Neural cell (in vitro differentiated cells): ENCODE results near the gene SETBP1. TPM values are rescaled to one million over a fixed set of nuclear protein-coding genes. Genes with fewer than 3 reads are reported as not detected.

Experiments
- H2AFZ ChIP-seq: fragments of 200-600, 300-800 bp; sonication (generic), shearing (Covaris generic); 2 replicates; pipeline ENCODE4 v1.6.0; 2014; ENCODE audit warnings: low read depth, mild to moderate bottlenecking, antibody characterized with exemption, low read length, moderate library complexity
- H3F3A ChIP-seq: fragments of 200-600 bp; shearing (Covaris generic); 2 replicates; pipeline ENCODE4 v1.6.1; 2016; ENCODE audit warnings: mild to moderate bottlenecking, moderate library complexity, mixed read lengths, antibody characterized with exemption, low read length; ENCODE audit not compliant: insufficient read depth, poor library complexity, severe bottlenecking
- H3K27ac ChIP-seq: fragments of 200-600, 300-800 bp; sonication (generic), shearing (Covaris generic); 2 replicates; pipeline ENCODE4 v1.5.1; 2014; ENCODE audit warnings: mild to moderate bottlenecking, low read length, moderate library complexity
- H3K27me3 ChIP-seq: fragments of 300-800, 200-600 bp; sonication (generic), shearing (Covaris generic); 2 replicates; pipeline ENCODE4 v1.6.0; 2014; ENCODE audit warnings: mild to moderate bottlenecking, low read depth, low read length, moderate library complexity; ENCODE audit not compliant: insufficient read depth
- H3K36me3 ChIP-seq: fragments of 300-800, 200-600 bp; sonication (generic), shearing (Covaris generic); 2 replicates; pipeline ENCODE4 v1.5.1; 2014; ENCODE audit warnings: mild to moderate bottlenecking, antibody characterized with exemption, low read length, moderate library complexity; ENCODE audit not compliant: insufficient read depth
- H3K4me2 ChIP-seq: fragments of 300-800, 200-600 bp; sonication (generic), shearing (Covaris generic); 2 replicates; pipeline ENCODE4 v1.6.0; 2014; ENCODE audit warnings: mild to moderate bottlenecking, low read length
- H3K4me3 ChIP-seq: fragments of 300-800, 200-600 bp; sonication (generic), shearing (Covaris generic); 2 replicates; pipeline ENCODE4 v1.5.1; 2014; ENCODE audit warnings: mild to moderate bottlenecking, low read length, moderate library complexity
- H3K79me2 ChIP-seq: fragments of 200-600 bp; shearing (Covaris generic); replicated peaks from 2 replicates; pipeline ENCODE4 v1.6.0; 2014; ENCODE audit warnings: mild to moderate bottlenecking, low read length, moderate library complexity; ENCODE audit not compliant: insufficient read depth
- H3K9ac ChIP-seq: fragments of 300-800, 200-600 bp; sonication (generic), shearing (Covaris generic); 2 replicates; pipeline ENCODE4 v1.6.1; 2016; ENCODE audit warnings: mild to moderate bottlenecking, low read length, mixed read lengths
- H3K9me2 ChIP-seq: fragments of 200-600 bp; shearing (Covaris generic); 2 replicates; pipeline ENCODE4 v1.6.1; 2016; ENCODE audit warnings: mild to moderate bottlenecking, low read length, mixed read lengths; ENCODE audit not compliant: insufficient read depth
- H3K9me3 ChIP-seq: fragments of 200-600, 300-800 bp; sonication (generic), shearing (Covaris generic); 2 replicates; pipeline ENCODE4 v1.6.1; 2016; ENCODE audit warnings: mild to moderate bottlenecking, mixed run types, low read length, moderate library complexity, mixed read lengths
- H4K20me1 ChIP-seq: fragments of 200-600 bp; shearing (Covaris generic); 2 replicates; pipeline ENCODE4 v1.6.1; 2016; ENCODE audit warnings: mild to moderate bottlenecking, mixed run types; ENCODE audit not compliant: insufficient read depth
- EP300 ChIP-seq: fragments of 450-650 bp; conservative IDR thresholded peaks from 2 replicates; pipeline ENCODE4 v1.6.1; 2014; ENCODE audit warnings: antibody characterized with exemption, mild to moderate bottlenecking, moderate library complexity; ENCODE audit not compliant: poor library complexity, severe bottlenecking
- EZH2 ChIP-seq: fragments of 200-600, 300-800 bp; shearing (Covaris generic), sonication (generic); IDR thresholded peaks from 2 replicates; pipeline ENCODE4 v1.6.1; 2014; ENCODE audit warnings: antibody characterized with exemption, low read length, borderline replicate concordance, mild to moderate bottlenecking; ENCODE audit not compliant: insufficient read depth, poor library complexity, severe bottlenecking
- MXI1 ChIP-seq: fragments of 450-650 bp; conservative IDR thresholded peaks from 2 replicates; pipeline ENCODE4 v1.6.1; 2014; ENCODE audit warnings: antibody characterized with exemption, mild to moderate bottlenecking; ENCODE audit not compliant: poor library complexity, severe bottlenecking
- POLR2AphosphoS5 ChIP-seq: IDR thresholded peaks from 2 replicates; pipeline ENCODE4 v1.6.1; 2012
- RAD21 ChIP-seq: fragments of 450-650 bp; conservative IDR thresholded peaks from 2 replicates; pipeline ENCODE4 v1.6.1; 2014; ENCODE audit warnings: antibody characterized with exemption, mild to moderate bottlenecking, moderate library complexity
- SMC3 ChIP-seq: fragments of 450-650 bp; conservative IDR thresholded peaks from 2 replicates; pipeline ENCODE4 v1.6.1; 2014; ENCODE audit warnings: antibody characterized with exemption, mild to moderate bottlenecking, moderate library complexity; ENCODE audit not compliant: poor library complexity
- TAF1 ChIP-seq: IDR thresholded peaks from 2 replicates; pipeline ENCODE4 v1.6.1; 2012; ENCODE audit warnings: low read depth
- polyA plus RNA-seq: library from polyadenylated mRNA; depleted of rRNA; stranded (reverse); fragments of >200 nt; gene quantifications from 2 replicates; pipeline ENCODE4 v1.2.3, GENCODE V29; 2014
- TF ChIP-seq, protein P1 (sequence below): IDR thresholded peaks from 2 replicates; pipeline ENCODE4 v1.6.1; 2012; ENCODE audit warnings: borderline replicate concordance
- TF ChIP-seq, protein P2 (sequence below): fragments of 450-650 bp; IDR thresholded peaks from 2 replicates; pipeline ENCODE4 v1.5.1; 2014; ENCODE audit warnings: antibody characterized with exemption, mild to moderate bottlenecking, moderate library complexity; ENCODE audit not compliant: poor library complexity, severe bottlenecking

The SETBP1 gene
- polyA plus RNA-seq, 1 donor from 2014 or later = 13.7 TPM

DNA sequence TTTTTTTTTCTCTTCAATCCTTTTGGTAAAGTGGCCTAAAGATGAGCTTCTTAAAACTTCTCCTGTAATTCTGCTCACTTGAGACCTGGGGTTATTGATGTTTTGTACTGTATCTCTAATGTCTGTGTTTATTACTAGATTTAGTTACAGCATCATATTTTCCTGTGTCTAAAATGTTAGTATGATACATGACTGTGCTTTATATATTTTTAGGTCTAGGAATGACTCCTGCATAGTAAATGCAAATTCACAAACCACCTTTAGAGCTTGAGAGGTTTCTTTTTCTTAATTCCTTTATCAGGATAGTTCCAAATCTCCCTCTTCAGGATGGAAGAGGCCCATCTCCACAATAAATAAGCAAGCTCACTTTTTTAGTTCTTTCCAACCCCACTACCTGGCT, 197.6 kb downstream of the SETBP1 start:
- Histone ChIP-seq H3K27ac (no peak overlapping the region), H3K36me3 (no peaks in the 10 kb centered on the region), H2AFZ (no peak overlapping the region), H3K9me3 (no peaks in the 10 kb centered on the region), H4K20me1 (no peaks in the 10 kb centered on the region), H3K9me2 (no peaks in the 10 kb centered on the region), H3F3A (peaks cover 6% of the 10 kb centered on the region), H3K9ac (no peak overlapping the region), H3K4me2 (no peak overlapping the region), H3K27me3 (no peaks in the 10 kb centered on the region), H3K4me3 (no peak overlapping the region), H3K79me2 (peaks cover 3% of the 10 kb centered on the region)
- no peak for TF ChIP-seq TAF1
- TF ChIP-seq EZH2 = no peak
- no peak for TF ChIP-seq MXI1
- TF ChIP-seq, protein P1, sequence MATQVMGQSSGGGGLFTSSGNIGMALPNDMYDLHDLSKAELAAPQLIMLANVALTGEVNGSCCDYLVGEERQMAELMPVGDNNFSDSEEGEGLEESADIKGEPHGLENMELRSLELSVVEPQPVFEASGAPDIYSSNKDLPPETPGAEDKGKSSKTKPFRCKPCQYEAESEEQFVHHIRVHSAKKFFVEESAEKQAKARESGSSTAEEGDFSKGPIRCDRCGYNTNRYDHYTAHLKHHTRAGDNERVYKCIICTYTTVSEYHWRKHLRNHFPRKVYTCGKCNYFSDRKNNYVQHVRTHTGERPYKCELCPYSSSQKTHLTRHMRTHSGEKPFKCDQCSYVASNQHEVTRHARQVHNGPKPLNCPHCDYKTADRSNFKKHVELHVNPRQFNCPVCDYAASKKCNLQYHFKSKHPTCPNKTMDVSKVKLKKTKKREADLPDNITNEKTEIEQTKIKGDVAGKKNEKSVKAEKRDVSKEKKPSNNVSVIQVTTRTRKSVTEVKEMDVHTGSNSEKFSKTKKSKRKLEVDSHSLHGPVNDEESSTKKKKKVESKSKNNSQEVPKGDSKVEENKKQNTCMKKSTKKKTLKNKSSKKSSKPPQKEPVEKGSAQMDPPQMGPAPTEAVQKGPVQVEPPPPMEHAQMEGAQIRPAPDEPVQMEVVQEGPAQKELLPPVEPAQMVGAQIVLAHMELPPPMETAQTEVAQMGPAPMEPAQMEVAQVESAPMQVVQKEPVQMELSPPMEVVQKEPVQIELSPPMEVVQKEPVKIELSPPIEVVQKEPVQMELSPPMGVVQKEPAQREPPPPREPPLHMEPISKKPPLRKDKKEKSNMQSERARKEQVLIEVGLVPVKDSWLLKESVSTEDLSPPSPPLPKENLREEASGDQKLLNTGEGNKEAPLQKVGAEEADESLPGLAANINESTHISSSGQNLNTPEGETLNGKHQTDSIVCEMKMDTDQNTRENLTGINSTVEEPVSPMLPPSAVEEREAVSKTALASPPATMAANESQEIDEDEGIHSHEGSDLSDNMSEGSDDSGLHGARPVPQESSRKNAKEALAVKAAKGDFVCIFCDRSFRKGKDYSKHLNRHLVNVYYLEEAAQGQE = no peak
- TF ChIP-seq RAD21 = no peak
- TF ChIP-seq SMC3 = no peak
- TF ChIP-seq EP300 = no peak
- no peak for TF ChIP-seq POLR2AphosphoS5
- TF ChIP-seq, protein P2, sequence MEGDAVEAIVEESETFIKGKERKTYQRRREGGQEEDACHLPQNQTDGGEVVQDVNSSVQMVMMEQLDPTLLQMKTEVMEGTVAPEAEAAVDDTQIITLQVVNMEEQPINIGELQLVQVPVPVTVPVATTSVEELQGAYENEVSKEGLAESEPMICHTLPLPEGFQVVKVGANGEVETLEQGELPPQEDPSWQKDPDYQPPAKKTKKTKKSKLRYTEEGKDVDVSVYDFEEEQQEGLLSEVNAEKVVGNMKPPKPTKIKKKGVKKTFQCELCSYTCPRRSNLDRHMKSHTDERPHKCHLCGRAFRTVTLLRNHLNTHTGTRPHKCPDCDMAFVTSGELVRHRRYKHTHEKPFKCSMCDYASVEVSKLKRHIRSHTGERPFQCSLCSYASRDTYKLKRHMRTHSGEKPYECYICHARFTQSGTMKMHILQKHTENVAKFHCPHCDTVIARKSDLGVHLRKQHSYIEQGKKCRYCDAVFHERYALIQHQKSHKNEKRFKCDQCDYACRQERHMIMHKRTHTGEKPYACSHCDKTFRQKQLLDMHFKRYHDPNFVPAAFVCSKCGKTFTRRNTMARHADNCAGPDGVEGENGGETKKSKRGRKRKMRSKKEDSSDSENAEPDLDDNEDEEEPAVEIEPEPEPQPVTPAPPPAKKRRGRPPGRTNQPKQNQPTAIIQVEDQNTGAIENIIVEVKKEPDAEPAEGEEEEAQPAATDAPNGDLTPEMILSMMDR = no peak

DNA sequence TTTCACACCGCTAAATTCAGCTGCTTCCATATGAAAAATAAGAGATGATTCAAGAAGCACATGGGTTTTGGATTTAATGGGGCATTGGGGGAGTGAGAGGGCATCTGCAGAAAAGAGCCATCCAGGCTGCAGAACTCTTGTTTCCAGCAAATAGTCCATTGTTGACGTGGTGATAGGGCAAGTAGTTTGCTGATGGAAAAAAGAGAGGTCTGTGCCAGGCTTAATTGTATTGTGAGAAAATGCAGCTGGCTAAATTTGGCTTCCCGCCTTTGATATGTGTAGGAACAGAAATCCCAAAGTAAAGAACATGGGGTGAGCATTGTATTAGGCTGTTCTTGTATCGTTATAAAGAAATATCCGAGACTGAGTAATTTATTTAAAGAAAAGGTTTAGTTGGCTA, 199.5 kb downstream of the SETBP1 start:
- H3K4me3 ChIP-seq = no peak overlapping the region
- H3K9me2 ChIP-seq = no peaks in the 10 kb centered on the region
- H2AFZ ChIP-seq = no peak overlapping the region
- H3K9ac ChIP-seq = no peak overlapping the region
- TF ChIP-seq, protein P2 = no peak
- no peak for TF ChIP-seq SMC3
- no peak overlapping the region for H3K4me2 ChIP-seq
- H3K9me3 ChIP-seq = no peaks in the 10 kb centered on the region
- H3K36me3 ChIP-seq = no peaks in the 10 kb centered on the region
- no peaks in the 10 kb centered on the region for H3K79me2 ChIP-seq
- H4K20me1 ChIP-seq = no peaks in the 10 kb centered on the region
- no peaks in the 10 kb centered on the region for H3K27me3 ChIP-seq
- peak overlapping the region; percentile 4 for H3K27ac ChIP-seq
- peaks cover 10% of the 10 kb centered on the region for H3F3A ChIP-seq
